Endothelial cell (in vitro differentiated cells): Measurements from ENCODE around the gene RAB11FIP5. TPM values are rescaled to one million over a fixed set of nuclear protein-coding genes. Genes with fewer than 3 reads are reported as not detected.

ENCODE experiments used
- DNase-seq: peaks from one replicate; pipeline ENCODE4 v3.0.0; 2021; ENCODE audit warnings: low spot score
- H3K27ac Mint-ChIP-seq: one replicate; pipeline ENCODE4 v1.8.0; 2021; ENCODE audit warnings: mixed read lengths, inconsistent platforms; ENCODE audit not compliant: unreplicated experiment
- H3K27me3 Mint-ChIP-seq: one replicate; pipeline ENCODE4 v1.8.0; 2021; ENCODE audit warnings: mild to moderate bottlenecking, moderate library complexity, mixed read lengths, inconsistent platforms; ENCODE audit not compliant: unreplicated experiment
- H3K36me3 Mint-ChIP-seq: one replicate; pipeline ENCODE4 v1.8.0; 2021; ENCODE audit warnings: mild to moderate bottlenecking, low read depth, mixed read lengths, inconsistent platforms; ENCODE audit not compliant: unreplicated experiment
- H3K4me1 Mint-ChIP-seq: one replicate; pipeline ENCODE4 v1.8.0; 2021; ENCODE audit warnings: mild to moderate bottlenecking, mixed read lengths, inconsistent platforms; ENCODE audit not compliant: unreplicated experiment
- H3K4me3 Mint-ChIP-seq: one replicate; pipeline ENCODE4 v1.8.0; 2021; ENCODE audit warnings: mild to moderate bottlenecking, mixed read lengths, inconsistent platforms; ENCODE audit not compliant: unreplicated experiment
- H3K9me3 Mint-ChIP-seq: one replicate; pipeline ENCODE4 v1.8.0; 2021; ENCODE audit warnings: mixed read lengths, inconsistent platforms; ENCODE audit not compliant: unreplicated experiment
- CTCF ChIP-seq: fragments of 200-600 bp; sonication (generic); IDR thresholded peaks from one replicate; pipeline ENCODE4 v1.5.0; 2021; ENCODE audit warnings: antibody characterized with exemption; ENCODE audit not compliant: unreplicated experiment
- total RNA-seq: library from RNA; stranded (reverse); fragmentation: NEBNext Ultra II Directional; extraction: Animal tissue kit (Norgen Biotek cat#: 25700); gene quantifications from one replicate; pipeline ENCODE4 v1.2.1, GENCODE V29; 2021; ENCODE audit not compliant: unreplicated experiment

The RAB11FIP5 gene
- total RNA-seq, 1 donor from 2014 or later, result 27.8 TPM

DNA sequence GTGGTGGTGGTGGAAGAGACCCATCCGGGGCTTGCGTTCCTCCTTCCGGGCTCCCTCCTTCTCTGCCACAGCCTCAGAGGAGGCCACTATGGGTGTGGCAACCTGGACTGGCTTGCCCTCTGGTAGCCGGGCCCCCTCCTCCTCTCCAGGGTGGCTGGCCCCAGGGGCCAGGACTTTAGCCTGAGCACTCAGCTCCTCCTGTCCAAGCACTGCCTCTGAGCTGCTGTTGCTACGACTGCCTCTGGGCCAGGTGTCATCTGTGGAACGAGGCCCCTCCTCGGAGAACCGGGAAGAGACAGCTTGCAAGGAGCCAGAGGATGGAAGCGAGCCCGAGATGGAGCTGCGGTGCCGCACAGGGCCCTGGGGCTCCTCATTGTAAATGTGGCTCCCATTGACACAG, 24.5 kb downstream of the RAB11FIP5 start:
- no peak for DNase-seq
- Mint-ChIP-seq H3K27me3 (peaks cover 12% of the 10 kb centered on the region), H3K9me3 (no peaks in the 10 kb centered on the region), H3K27ac (no peak overlapping the region), H3K4me1 (peaks cover 54% of the 10 kb centered on the region), H3K4me3 (no peak overlapping the region), H3K36me3 (peaks cover 18% of the 10 kb centered on the region)
- TF ChIP-seq CTCF, result no peak

- no peak for TF ChIP-seq CTCF
- H3K4me1 Mint-ChIP-seq, result peaks cover 48% of the 10 kb centered on the region
- H3K9me3 Mint-ChIP-seq, result no peaks in the 10 kb centered on the region
- peaks cover 12% of the 10 kb centered on the region for H3K27me3 Mint-ChIP-seq
- peaks cover 18% of the 10 kb centered on the region for H3K36me3 Mint-ChIP-seq
- H3K27ac Mint-ChIP-seq, result no peak overlapping the region
- DNase-seq, result no peak
- H3K4me3 Mint-ChIP-seq, result no peak overlapping the region
These were observed 25.4 kb downstream of the RAB11FIP5 start for GRCh38 chr2:73087311-73087710.

- peaks cover 18% of the 10 kb centered on the region for H3K36me3 Mint-ChIP-seq
- no peaks in the 10 kb centered on the region for H3K9me3 Mint-ChIP-seq
- H3K4me3 Mint-ChIP-seq, result no peak overlapping the region
- DNase-seq, result peak; percentile 87
- TF ChIP-seq CTCF, result peak; percentile 76
- peaks cover 11% of the 10 kb centered on the region for H3K27me3 Mint-ChIP-seq
- H3K27ac Mint-ChIP-seq, result no peak overlapping the region
- H3K4me1 Mint-ChIP-seq, result peaks cover 39% of the 10 kb centered on the region
These were observed 27.1 kb downstream of the RAB11FIP5 start for GRCh38 chr2:73085691-73086090.

DNA sequence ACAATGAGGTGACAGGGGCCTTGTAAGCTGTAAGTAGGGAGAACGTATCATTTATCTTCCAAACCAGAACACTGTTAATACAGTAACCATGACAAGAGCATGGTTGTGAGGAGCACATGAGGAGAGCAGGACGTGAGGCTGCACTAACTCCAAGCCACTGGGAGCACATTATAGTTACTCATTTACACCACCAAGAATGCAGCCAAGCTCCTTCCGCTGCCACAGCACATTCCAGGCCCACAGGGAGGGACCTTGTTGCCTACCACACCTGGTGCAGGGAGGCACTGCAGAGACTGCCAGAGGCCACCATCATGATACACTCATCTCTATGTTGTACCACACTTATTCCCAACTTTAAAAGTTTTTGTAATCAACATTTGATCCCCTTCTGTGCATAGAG, 27.8 kb downstream of the RAB11FIP5 start:
- Mint-ChIP-seq H3K9me3 (no peaks in the 10 kb centered on the region), H3K36me3 (peaks cover 14% of the 10 kb centered on the region), H3K4me3 (peak overlapping the region; percentile 73), H3K27me3 (peaks cover 11% of the 10 kb centered on the region), H3K4me1 (peaks cover 39% of the 10 kb centered on the region), H3K27ac (peak overlapping the region; percentile 81)
- no peak for TF ChIP-seq CTCF
- DNase-seq, result no peak

DNA sequence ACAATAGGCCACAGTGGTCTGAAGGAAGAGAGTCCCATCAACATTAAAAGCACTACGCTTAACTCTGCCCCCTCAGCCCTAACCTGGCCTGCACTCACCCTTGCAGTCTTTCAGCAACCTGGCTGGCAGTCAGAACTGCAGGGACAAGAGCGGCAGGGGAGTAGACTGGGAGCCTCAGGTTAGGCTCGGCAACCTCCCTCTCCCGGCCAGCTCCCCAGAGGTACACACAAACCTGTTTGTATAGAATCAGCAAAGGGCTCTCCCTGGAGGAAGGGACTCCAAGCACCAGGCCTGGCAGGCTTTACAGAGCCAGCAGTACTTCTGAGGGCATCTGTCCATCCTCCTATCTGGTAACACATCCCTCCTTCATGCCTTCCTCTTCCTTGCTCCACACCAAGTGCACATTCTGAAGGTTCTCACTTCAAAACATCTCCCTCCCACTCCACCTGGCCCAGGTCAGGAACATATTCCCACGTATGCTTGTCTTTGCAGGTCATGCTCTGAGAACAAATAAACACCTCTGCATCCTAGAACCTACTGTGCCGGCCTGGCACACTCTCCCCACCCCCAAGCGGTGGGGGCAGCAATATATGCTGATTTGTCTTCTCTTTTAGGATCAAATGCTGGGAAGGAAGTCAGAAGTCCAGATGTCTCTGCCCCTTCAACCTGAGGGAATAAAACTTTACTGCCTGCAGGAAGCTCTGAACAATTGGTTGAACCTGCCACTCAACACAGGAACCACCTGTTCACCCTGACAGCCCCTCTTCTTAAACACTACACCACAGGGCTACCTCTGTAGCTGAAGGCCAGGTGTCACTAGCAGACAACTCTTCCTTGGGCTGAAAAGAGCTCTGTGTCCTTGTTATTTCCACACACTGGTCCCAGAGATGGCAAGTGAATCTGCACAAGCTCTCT, 28.6 kb downstream of the RAB11FIP5 start:
- Mint-ChIP-seq H3K4me3 (peak overlapping the region; percentile 73), H3K27ac (peak overlapping the region; percentile 81), H3K36me3 (peaks cover 11% of the 10 kb centered on the region), H3K9me3 (no peaks in the 10 kb centered on the region), H3K27me3 (peaks cover 5% of the 10 kb centered on the region), H3K4me1 (peaks cover 34% of the 10 kb centered on the region)
- no peak for TF ChIP-seq CTCF
- DNase-seq, result no peak
